Activated gamma-delta T cell treated with Interleukin-2 at 50 U/mL for 16 hours (primary cell): ENCODE results near the gene ACCS.

Experiments used
- DNase-seq: peaks from one replicate; pipeline ENCODE4 v3.0.0-alpha.2; 2020

ACCS gene

DNA sequence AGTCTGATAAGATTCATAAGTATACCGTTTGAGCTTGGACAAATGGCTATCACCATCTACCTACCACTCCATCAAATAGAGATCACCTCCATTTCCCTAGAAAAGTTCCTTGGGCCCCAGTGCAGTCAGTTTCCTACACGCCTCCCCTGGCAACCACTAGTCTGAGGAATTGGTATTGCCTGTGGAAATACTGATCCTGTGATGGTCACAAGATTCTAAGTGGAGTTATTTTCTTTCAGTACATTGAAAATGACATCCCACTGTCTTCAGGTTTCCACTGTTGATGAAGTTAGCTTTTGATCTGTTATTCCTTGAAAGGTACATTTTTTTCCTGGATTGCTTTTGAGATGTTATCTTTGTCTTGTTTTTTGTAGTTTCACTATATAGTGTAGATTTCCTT is 22.9 kb upstream of the ACCS start:
- no peak for DNase-seq

DNA sequence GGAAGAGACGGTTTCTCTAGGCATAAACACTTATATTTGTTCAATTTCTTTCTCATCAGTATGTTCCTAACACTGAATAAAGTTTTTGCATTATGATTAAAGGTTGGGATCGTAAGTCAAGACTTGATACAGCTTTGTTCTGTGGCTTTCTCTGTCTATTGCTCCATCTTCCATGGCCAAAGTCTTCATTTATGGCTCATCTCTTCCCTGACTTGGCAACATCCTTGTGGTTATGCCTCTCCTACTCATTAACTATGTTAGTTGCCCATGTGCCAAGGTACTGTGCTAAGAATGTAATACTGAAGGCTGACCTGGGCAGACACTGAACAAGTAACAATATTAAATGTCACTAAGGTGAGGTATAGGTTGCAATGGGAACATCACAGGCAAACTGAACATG is 19.9 kb upstream of the ACCS start:
- no peak for DNase-seq

DNA sequence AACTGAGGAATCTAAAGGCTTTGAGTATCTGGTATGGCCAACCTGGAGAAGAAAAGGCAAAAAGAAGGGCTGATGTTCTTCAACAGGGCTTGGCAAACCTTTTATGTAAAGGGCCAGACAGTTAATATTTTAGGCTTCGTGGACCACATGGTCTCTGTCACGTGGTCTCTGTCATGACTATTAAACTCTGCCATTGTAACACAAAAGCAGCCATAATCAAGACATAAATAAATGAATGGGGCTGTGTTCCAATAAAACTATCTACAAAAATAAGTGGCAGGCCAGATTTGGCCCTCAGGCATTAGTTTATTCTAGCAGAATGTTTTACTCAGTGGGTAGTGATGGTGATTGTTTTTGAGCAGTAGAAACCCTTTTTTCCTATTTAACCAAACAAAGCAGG is 18.8 kb upstream of the ACCS start:
- DNase-seq, result no peak

DNA sequence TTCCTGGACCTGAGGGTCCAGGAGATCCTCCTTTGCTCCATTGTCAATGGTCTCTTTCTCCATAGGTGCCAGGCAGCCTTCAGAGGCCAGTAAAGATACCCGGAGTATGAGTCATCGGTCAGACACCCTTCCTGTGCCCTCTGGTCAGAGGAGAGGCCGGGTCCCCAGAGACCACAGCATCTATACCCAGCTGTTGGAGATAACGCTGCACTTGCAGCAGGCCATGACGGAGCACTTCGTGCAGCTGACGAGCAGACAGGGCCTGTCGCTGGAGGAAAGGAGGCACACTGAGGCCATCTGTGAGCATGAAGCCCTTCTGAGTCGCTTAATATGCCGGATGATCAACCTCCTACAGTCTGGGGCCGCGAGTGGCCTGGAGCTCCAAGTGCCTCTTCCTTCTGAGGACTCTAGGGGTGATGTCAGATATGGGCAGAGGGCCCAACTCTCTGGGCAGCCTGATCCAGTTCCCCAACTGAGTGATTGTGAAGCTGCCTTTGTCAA is 18.1 kb upstream of the ACCS start, which contains the start of gene ACCSL:
TSS of gene ACCSL (plus strand) at position 51 of the 501 bp plus-strand sequence. CDS start at position 107, 56 bp downstream.
- DNase-seq, result no peak

DNA sequence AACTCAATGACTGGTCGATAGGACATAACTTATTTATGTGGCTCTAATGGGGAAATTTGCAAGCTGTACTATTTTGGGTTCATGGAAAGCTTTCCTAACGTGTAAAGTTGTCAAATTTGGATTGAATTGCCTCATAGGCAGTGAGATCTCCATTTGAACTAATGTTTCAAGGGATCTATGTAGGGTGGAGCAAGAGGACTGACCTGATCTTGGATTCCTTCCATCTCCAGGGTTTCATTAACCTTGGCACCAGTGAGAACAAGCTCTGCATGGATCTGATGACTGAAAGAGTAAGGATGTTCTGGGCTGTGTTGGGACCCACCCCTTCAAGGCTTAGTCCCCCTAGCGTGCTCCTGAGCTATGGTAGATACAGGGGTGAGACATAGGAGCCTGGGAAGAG is 16.2 kb upstream of the ACCS start:
- no peak for DNase-seq

DNA sequence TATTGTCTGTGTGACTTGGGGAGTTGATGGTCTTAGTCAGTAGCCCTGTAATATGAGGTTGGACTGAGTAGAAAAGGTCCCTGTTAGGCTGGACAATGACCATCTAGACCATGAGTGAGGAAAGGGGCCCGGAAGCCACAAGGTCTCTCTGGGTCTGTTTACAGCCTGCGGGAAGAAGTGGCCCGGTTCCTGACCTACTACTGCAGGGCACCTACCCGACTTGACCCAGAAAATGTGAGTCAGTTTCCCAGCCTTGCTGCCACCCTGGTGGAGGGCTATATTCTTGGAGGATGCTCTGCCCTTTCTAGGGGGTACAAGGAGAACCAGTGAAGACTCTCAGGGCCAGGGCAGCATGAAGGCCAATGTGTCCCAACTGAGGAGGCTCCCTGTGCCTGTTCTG is 14.9 kb upstream of the ACCS start:
- no peak for DNase-seq

DNA sequence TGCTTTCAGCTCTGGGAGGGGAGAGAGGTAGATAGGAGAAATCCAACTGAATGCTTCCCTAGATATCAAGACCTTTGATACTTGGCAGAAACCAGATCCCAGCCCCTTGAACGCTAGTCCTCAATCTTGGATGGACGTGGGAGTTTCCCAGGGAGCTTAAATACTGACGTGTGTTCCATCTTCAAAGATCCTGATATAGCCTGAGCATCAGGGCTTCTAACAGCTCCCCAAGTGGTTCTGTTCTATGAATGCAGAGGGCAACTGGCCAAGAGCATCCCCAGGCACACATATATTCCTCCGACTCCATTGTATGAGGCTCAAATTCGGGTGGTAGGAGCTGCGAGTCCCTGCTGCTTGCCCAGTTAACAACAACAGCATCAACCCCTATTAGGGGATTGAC is 8.7 kb upstream of the ACCS start:
- DNase-seq, result no peak

DNA sequence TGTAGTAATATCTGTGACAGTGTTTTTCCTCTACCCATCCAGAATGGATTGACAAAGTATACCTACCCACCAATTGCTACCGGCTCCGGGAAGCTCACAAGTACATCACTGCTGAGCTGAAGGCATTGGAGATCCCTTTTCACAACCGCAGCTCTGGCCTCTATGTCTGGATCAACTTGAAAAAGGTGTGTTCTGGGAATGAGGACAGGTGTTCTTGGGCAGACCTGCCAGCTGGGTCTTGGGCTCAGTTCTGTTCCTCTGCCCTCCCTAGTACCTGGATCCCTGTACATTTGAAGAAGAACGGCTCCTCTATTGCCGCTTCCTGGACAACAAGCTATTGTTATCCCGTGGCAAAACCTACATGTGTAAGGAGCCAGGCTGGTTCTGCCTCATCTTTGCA is 7.8 kb upstream of the ACCS start:
- no peak for DNase-seq

DNA sequence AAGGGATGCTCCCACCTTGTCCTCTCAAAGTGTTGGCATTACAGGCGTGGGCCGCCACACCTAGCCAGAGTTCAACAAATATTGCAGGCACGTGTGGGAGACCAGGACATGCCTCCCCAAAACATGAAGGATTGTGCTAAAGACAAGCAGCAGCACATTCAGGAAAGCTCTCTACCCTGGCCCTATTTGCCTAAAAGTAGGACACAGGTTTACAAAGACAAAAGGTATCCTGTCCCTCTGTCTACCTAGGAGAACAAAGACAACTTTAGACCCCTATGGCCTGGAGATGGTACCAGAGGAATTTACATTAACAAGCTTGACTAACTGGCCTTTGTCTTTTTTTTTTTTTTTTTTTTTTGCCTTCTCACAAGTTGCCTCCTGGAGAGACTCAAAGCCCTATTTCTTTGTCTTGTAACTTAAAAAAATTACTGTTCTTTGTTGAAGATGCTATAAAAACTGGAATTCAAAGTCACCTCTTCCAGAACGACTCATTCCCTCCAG is 859 bp upstream of the ACCS start:
- no peak for DNase-seq

DNA sequence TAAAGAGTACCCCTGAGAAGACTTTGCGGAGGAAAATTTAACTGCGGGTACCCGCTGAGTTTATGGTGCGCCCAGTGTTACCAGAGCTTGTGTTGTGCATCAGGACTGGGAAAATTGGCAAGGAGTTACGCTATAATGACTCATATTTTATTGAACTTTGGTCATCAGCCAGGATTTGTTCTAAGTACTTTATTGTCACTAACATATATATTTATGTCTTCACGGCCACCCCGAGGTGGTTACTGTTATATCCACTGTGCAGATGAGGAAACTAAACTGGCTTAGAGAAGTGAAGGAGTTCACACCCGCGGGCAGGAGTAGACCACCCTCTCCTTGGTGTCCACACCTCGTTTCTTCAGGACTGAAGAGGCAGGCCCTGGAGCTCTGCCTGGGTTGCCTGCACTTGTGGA is 667 bp downstream of the ACCS start:
- no peak for DNase-seq

DNA sequence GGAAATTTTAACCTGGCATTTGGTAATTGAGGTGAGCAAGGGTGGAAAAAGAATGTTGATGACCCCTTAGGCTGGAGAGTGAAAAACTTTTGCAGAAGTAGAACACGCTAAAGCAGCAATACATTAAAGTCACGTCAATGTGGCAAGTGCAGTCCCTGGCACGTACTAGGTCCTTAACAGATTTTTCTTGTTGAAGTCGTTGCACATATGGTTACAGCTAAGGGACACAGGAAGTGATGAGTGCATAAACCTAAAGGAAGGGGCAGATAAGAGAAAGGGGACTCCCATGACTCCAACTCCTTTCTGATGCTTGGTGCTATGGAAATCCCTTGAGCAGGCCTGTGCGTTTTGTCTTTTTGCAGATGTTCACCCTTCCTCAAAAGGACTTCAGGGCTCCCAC is 1.2 kb downstream of the ACCS start:
- DNase-seq, result no peak

DNA sequence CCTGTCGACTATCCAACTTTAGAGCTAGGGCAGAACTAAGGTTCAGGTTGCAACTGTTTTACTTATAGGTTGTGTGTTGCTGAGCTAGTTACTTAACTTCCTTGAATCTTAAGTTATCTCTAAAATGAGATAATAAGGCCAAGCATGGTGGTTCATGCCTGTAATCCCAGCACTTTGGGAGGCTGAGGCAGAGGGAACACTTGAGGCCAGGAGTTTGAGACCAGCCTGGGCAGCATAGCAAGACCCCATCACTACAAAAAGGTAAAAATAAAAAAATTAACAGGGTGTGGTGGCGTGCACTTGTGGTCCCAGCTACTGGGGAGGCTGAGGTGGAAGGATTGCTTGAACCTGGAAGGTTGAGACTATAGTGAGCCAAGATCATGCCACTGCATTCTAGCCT is 2.1 kb downstream of the ACCS start:
- DNase-seq, result no peak

DNA sequence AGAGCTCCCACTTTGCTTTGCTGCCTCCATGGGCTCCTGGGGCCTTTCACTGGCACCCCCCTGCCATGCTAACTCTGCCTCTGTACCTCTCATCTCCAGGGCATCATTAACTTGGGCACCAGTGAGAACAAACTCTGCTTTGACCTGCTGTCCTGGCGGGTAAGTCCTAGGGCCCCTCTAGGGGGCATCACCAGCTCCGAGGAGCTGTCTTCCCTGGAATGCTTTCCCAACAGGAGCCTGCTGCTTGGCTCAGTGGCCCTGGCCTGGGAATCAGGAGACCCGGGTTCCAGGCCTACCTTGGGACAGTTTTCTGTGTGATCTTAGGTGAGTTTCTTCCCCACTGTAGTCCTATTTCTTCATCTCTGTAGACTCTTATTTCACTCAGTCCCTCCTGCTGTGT is 5.1 kb downstream of the ACCS start:
- DNase-seq, result no peak

DNA sequence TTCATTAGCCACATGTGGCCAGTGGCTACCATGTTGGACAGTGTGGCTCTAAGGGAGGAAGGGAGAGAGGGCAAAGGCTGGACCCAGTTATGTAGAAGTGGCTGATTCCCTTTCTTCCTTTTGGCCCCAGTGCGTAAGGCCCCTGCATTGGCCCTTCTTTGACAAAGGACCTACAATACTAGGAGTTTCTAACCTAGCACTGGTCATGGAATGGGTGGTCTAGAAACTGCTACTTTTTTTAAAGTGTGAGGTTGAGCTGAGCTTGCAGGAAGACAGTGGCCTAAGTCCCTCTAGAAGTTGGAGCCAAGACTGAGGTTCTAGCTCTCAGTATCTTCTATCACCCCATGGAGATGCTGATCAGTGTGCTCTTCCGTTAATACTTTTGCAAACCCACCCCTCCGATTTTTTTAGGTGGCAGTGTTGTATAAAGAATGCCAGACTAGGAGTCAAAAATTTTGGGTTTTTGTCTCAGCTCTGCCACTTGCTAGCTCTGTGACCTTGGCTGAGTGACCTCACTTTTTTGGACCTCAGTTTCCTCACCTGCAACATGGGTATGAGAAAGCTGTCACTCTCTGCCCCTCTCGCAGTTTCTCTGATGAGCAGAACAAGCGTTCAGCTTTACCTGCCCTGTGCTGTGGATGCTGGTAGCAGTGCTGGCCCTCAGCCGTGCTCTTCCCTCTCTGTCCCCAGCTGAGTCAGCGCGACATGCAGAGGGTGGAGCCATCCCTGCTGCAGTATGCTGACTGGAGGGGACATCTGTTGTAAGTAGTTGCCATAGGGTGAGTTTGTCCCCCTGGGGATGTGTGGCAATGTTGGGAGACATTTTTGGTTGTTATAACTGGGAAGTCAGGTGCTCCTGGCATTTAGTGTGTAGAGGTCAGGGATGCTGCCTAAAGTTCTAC is 6.9 kb downstream of the ACCS start:
- no peak for DNase-seq

DNA sequence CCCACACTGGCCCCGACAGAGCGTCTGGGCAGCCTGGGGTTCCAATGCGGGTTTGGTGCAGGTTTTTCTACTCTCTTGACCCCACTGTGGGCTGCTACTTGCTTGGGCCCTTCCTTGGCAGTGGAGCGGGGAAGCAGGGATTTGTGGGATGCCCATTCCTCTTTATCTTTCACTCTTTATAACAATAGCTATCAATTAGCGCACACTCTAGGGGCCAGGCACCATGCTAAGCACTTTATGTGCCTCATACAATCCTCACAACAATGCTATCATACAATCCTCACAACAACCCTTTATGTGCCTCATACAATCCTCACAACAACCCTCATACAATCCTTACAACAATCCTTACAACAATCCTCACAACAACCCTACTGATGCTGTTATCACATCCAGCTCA is 12.7 kb downstream of the ACCS start:
- DNase-seq, result no peak

DNA sequence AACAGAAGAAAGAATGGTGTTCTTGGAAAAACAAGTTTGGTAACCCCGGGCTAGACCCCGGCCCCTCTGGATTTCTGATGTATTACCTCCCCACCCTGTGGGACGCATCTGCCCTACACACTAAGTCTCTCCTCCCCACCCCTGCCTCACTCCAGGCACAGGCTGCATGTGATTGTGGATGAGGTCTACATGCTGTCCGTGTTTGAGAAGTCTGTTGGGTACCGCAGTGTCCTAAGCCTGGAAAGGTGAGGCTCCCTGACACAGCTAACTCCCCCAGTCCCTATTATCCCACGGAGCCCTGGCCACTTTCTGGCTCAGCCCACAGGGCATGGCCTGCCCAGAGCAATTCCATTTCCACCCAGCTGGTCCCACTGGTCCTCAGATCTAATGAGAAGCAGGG is 13.3 kb downstream of the ACCS start:
- DNase-seq, result no peak

DNA sequence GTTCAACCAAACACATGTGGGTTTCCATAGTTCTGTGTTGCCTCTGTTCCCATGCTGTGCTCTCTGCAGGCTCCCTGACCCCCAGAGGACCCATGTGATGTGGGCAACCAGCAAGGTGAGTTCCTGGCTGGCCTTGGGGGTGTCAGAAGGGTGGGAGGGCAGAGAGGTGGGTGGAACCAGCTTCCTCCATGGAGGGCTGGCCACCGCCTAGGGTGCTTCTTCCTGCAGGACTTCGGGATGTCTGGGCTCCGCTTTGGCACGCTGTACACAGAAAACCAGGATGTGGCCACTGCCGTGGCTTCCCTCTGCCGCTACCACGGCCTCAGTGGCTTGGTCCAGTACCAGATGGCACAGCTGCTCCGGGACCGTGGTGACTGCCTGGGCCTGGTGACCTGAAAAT is 14.9 kb downstream of the ACCS start:
- DNase-seq, result no peak

DNA sequence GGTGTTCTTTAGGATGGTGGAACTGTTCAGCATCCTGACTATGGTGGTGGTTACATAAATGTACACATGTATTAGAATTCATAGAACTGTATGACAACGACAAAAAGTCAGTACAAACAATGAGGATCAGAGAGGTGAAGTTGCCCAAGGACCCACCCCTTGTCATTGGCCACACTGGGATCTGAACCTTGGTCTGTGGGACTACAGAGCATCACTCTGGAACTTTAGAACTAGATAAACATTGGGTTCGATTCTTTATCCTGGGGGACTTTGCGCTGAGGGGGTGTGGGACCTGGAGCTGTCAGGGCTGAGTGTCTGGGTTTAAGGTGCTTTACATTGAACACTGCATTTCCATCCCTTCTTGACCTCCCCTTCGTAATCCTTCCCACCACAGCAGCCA is 16.6 kb downstream of the ACCS start:
- no peak for DNase-seq

DNA sequence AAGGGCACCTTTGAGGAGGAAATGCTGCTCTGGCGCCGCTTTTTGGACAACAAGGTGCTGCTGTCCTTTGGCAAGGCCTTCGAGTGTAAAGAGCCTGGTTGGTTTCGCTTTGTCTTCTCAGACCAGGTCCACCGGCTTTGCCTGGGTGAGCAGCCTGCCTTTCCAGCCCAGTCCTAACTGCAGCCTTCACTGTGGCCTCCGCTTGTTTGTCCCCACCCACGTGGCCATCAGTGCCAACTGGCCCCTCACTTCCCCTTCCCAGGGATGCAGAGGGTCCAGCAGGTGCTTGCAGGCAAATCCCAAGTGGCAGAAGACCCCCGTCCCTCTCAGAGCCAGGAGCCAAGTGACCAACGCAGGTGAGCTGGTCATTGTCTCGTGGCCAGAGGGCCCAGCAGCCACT is 17.4 kb downstream of the ACCS start:
- DNase-seq, result no peak

DNA sequence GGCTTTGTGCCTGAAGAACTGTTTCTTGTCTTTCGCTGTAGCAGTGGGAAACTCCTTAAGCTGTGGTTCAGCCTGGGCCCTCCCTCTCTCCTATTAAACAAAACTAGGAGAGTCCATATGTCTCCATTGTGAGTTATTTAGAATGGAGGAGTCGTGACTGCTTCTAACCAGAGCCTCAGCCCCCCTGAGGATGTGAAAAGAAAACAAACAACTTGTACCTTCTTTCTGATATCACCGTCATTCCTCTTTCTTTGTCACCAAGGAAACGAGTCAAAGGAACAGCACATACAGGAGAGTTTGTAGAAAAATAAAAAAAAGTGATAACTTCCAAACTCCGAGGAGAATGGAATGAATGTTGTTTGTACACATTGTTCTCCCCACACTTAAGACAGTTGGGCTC is 17.8 kb downstream of the ACCS start:
- DNase-seq, result no peak

DNA sequence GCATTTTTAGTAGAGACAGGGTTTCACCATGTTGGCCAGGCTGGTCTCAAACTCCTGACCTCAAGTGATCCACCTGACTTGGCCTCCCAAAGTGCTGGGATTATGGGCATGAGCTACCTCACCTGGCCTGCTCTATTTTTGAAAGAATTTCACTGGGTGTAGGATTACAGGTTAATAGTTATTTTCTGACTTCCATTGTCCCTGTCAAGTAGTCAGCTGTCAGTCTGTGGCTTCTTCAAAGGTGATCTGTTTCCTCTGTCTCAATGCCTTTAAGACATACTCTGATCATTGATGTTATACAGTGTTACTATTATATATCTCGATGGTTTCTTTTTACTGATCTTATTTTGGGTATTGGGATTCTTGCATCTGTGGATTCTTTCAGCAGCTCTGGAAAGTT is 19.3 kb downstream of the ACCS start:
- DNase-seq, result no peak

DNA sequence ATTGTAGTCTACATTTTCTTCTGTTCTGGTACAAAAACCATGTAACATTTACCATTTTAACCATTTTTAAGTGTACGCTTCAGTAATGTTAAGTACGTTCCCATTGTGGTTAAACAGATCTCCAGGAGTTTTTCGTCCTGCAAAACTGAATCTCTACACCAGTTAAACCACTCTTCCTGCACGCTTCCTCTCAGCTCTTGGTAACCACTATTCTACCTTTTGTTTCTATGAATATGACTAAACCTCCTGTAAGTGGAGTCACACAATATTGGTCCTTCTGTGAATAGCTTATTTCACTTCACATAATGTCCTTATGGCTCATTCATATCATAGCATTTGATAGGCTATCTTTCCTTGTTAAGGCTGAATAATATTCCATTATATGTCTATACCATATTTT is 22.3 kb downstream of the ACCS start:
- DNase-seq, result no peak

DNA sequence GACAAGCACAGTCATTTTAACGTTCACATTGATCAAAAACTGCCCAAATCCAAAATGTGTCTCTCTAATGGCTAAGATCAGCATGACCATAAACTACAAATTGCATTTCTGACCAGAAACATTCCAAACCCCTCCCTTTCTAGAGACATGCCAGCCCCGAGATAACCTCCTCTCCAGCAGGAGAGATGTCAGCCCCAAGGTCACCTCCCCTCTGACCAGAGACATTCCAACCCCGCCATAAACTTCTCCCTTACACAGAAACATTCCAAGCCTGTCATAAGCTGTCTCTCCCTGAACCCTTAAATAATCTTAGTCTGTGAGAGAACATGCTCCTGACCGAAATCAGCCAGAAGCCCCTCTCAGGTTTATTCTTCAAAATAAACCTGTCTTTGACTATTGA is 22.8 kb downstream of the ACCS start:
- DNase-seq, result no peak

DNA sequence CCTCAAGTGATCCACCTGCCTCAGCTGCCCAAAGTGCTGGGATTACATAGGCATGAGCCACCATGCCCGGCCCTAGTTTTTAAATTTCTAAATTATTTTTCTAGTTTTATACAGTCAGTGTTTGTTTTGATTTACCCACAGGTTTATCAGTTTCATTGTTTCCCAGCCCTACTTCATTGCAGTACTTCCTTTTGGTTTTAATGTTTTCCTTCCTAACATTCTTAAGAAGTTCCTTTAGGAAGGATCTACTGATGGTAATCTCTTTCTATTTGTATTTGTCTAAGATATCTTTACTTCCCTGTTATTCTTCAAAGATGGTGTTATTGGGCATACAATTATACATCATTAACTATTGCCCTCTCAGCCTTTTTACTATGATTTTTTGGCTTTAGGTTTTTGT is 24.5 kb downstream of the ACCS start:
- no peak for DNase-seq
